ENCODE measurements around the gene GSTA3.

- TF ChIP-seq CTCF (conservative IDR thresholded peaks at IDR 0.05 in 1 of 2, IDR thresholded peaks at IDR 0.05 in 1 of 2; ENCODE audit: low read depth in 1 of 2, low read length in 2 of 2) (no peak), EZH2 (IDR thresholded peaks at IDR 0.05; ENCODE audit: low read length, missing control alignments) (no peak)
Measured at GRCh38 chr6:52937908-52938307, 28.4 kb upstream of the GSTA3 start.
